Right lobe of liver (tissue), 6 donors: ENCODE measurements around the gene CECR2. TPM values are rescaled to one million over a fixed set of nuclear protein-coding genes. Genes with fewer than 3 reads are reported as not detected.
A peak's percentile ranks its signal among the peaks of the same experiment; 100 is the strongest.

Experiments
- ATAC-seq, 4 donors: fragments of 200-7000 bp; cut with Tn5 transposase; one replicate each; pipeline ENCODE4 v1.9.1; 2020; ENCODE audit warnings: mild to moderate bottlenecking in 4 of 4, moderate library complexity in 4 of 4
- DNase-seq, 3 donors: peaks; one replicate each; pipeline ENCODE4 v3.0.0-alpha.2; 2020
- H3K27ac ChIP-seq, 3 donors: fragments of 200-600 bp; one replicate each; pipeline ENCODE4 v1.8.0; 2022
- H3K27me3 ChIP-seq, 2 donors: fragments of 200-600 bp; one replicate each; pipeline ENCODE4 v1.8.0; 2022
- H3K36me3 ChIP-seq, 4 donors: fragments of 200-600 bp; sonication (generic) in 1 of 4; one replicate each; pipeline versions ENCODE4 v1.5.1 to v1.8.0; 2017 to 2022; ENCODE audit warnings: control low read depth in 1 of 4
- H3K4me1 ChIP-seq, 4 donors: fragments of 200-600 bp; sonication (generic) in 1 of 4; one replicate each; pipeline versions ENCODE4 v1.5.1 to v1.8.0; 2017 to 2022; ENCODE audit warnings: control low read depth in 1 of 4
- H3K4me3 ChIP-seq, 3 donors: fragments of 200-600 bp; one replicate each; pipeline ENCODE4 v1.8.0; 2022
- H3K9me3 ChIP-seq, 4 donors: fragments of 200-600 bp; sonication (generic) in 1 of 4; one replicate each; pipeline versions ENCODE4 v1.5.1 to v1.8.0; 2017 to 2022; ENCODE audit warnings: control low read depth in 1 of 4
- POLR2A ChIP-seq: fragments of 450-650 bp; IDR thresholded peaks from one replicate; pipeline ENCODE4 v1.6.1; 2017; ENCODE audit warnings: antibody characterized with exemption, mild to moderate bottlenecking
- WGBS: methylation state at CpG from one replicate; pipeline ENCODE4 v1.1.6; 2018; ENCODE audit warnings: low coverage, low lambda C conversion rate; ENCODE audit not compliant: insufficient coverage; ENCODE audit errors: missing lambda C conversion rate; 5-methylcytosine and 5-hydroxymethylcytosine counted together
- intact Hi-C, 2 donors: fragments of 100-400 bp; cut with DNase I; formaldehyde crosslinking; loops; one replicate each; pipeline versions ENCODE4 v1.11.2 to v1.14.1; 2022
- total RNA-seq, 6 experiments: library from RNA; depleted of rRNA in 2 of 6; stranded (reverse); fragments of >200 nt in 2 of 6; fragmentation: NEBNext Ultra II Directional in 3 of 6; extraction: Animal tissue kit (Norgen Biotek cat#: 25700) in 3 of 6; gene quantifications; one replicate each; pipeline versions ENCODE4 v1.1.0 to v1.2.4, GENCODE V29; 2016 to 2023
- TF ChIP-seq, protein P1 (sequence below), 4 donors: fragments of 200-600 bp in 3 of 4; fragments of 450-650 bp in 1 of 4; IDR thresholded peaks; one replicate each; pipeline versions ENCODE4 v1.5.1 to v1.8.0; 2016 to 2022; ENCODE audit warnings: antibody characterized with exemption in 4 of 4, mild to moderate bottlenecking in 2 of 4
- donor health status: DM: no; HTN: yes; CAD: no.
- donor health status: DM: no; HTN: no; CAD: no.
- donor health status: DM: no; HTN: no; CAD: no.
- donor health status: DM: no; HTN: yes; CAD: no.
- donor health status: DM: no; HTN: yes; CAD: no.

The CECR2 gene
- total RNA-seq, 6 experiments from 2014 or later, result 4.9 to 12.3 (median 10.0) TPM

DNA sequence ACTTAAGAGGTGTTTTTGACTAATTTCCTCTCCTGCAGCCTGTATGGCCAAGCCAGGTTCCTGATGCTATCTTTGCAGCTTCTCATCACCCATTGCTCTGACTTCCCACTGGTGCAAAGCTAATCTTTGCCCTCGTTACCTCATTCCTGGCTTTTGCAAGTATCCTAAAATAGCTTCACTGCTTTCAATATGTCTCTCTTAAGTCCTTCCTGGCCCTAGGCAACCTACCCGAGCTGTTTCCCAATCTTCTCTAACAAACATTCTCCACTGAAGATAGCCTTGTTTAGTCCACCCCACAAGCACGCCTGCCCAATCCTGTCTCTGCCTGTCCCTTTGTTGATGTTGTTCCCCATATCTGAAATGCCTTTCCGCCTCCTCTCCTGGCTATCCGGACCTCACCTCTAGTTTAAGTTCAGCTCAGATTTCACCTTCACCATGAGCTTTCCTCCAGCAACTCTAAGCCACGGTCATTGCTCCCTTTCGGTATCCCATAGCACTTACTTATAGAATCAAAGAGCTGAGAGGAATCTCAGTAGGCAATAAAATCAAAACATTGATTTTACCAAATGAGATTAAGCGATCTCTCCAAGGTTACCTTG is 30.1 kb upstream of the CECR2 start:
- intact Hi-C loops, result no loop called here
- Histone ChIP-seq H3K36me3 (no peaks in the 10 kb centered on the region), H3K27ac (peak overlapping the region; percentile 45 to 86 (median 79)), H3K9me3 (no peaks in the 10 kb centered on the region), H3K4me1 (peaks cover 0 to 29% (median 13%) of the 10 kb centered on the region in 4 donors), H3K27me3 (no peaks in the 10 kb centered on the region), H3K4me3 (no peak overlapping the region)
- no peak for TF ChIP-seq POLR2A
- TF ChIP-seq, protein P1, sequence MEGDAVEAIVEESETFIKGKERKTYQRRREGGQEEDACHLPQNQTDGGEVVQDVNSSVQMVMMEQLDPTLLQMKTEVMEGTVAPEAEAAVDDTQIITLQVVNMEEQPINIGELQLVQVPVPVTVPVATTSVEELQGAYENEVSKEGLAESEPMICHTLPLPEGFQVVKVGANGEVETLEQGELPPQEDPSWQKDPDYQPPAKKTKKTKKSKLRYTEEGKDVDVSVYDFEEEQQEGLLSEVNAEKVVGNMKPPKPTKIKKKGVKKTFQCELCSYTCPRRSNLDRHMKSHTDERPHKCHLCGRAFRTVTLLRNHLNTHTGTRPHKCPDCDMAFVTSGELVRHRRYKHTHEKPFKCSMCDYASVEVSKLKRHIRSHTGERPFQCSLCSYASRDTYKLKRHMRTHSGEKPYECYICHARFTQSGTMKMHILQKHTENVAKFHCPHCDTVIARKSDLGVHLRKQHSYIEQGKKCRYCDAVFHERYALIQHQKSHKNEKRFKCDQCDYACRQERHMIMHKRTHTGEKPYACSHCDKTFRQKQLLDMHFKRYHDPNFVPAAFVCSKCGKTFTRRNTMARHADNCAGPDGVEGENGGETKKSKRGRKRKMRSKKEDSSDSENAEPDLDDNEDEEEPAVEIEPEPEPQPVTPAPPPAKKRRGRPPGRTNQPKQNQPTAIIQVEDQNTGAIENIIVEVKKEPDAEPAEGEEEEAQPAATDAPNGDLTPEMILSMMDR (IDR thresholded peaks at IDR 0.05), result no peak
- WGBS, result 32% methylated on average over 8 of the region's 8 CpGs
- ATAC-seq (peak; percentile 84 to 91 (median 86)), DNase-seq (peak; percentile 37 to 74 (median 74))

DNA sequence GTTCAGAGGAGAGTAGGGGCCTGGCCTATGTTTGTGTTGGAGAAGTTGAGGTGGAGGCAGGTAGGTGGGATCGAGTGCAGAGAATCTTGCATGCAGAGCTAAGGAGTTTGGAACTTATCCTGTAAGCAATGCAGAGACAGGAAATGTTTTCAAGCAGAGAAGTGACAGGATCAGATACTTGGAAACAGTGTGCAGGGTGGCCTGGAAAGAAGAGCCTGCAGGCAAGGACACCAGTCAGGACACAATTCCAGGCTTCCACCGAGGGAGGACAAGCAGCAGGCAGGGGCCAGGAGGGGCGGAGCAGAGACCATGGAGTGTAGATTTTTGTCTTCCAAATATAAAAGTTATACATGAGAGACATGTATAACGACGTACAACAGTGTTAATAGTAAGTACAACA is 26.9 kb upstream of the CECR2 start:
- Histone ChIP-seq H3K4me3 (no peak overlapping the region), H3K27ac (no peak overlapping the region), H3K9me3 (no peaks in the 10 kb centered on the region), H3K4me1 (peaks cover 0 to 28% (median 12%) of the 10 kb centered on the region in 4 donors), H3K36me3 (no peaks in the 10 kb centered on the region), H3K27me3 (no peaks in the 10 kb centered on the region)
- WGBS, result 71% methylated on average over 5 of the region's 5 CpGs
- TF ChIP-seq, protein P1 (IDR thresholded peaks at IDR 0.05), result no peak
- no peak for TF ChIP-seq POLR2A
- intact Hi-C loops, result no loop called here
- no peak for ATAC-seq
- no peak for DNase-seq

DNA sequence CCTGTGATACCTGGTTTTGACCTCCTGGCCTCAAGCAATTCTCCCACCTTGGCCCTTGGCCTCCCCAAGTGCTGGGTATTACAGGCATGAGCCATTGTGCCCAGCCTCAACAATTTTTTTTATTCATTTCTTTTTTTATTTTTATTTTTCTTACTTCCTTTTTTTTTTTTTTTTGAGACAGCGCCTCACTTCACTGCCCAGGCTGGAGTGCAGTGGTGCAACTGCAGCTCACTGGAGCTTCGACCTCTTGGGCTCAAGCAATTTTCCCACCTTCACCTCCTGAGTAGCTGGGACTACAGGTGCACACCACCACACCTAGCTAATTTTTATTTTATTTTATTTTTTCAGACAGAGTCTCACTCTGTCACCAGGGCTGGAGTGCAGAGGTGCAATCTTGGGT is 25.5 kb upstream of the CECR2 start:
- Histone ChIP-seq H3K27ac (no peak overlapping the region), H3K27me3 (no peaks in the 10 kb centered on the region), H3K4me1 (peaks cover 0 to 23% (median 10%) of the 10 kb centered on the region in 4 donors), H3K36me3 (no peaks in the 10 kb centered on the region), H3K9me3 (no peaks in the 10 kb centered on the region), H3K4me3 (no peak overlapping the region)
- TF ChIP-seq, protein P1 (IDR thresholded peaks at IDR 0.05), result no peak
- TF ChIP-seq POLR2A, result no peak
- ATAC-seq (no peak), DNase-seq (no peak)
- intact Hi-C loops, result no loop called here
- 83% methylated on average over 2 of the region's 2 CpGs for WGBS

DNA sequence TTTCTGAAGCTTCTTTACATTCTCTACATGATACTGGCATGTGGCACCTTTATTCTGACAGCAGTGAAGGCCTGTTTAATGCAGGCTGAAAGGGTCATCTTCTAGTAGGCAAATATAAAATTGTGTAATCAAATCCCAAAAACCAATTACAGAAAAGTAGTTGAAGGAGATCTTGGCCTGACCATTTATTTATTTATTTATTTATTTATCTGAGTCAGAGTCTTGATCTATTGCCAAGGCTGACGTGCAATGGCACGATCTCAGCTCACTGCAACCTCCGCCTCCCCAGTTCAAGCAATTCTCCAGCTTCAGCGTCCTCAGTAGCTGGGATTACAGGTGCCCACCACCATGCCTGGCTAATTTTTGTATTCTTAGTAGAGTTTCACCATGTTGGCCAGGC is 22.7 kb upstream of the CECR2 start:
- no peaks in the 10 kb centered on the region for H3K9me3 ChIP-seq
- ATAC-seq (peak; percentile 62 to 81 (median 78)), DNase-seq (peak in 1 of 3 donors; percentile 59)
- WGBS, result 12% methylated on average over 4 of the region's 4 CpGs
- TF ChIP-seq, protein P1 (IDR thresholded peaks at IDR 0.05), result no peak
- TF ChIP-seq POLR2A, result no peak
- H3K27ac ChIP-seq, result peak overlapping the region; percentile 23 to 78 (median 50)
- peaks cover 0 to 14% (median 6%) of the 10 kb centered on the region in 4 donors for H3K4me1 ChIP-seq
- no peaks in the 10 kb centered on the region for H3K27me3 ChIP-seq
- no peaks in the 10 kb centered on the region for H3K36me3 ChIP-seq
- intact Hi-C loops, result no loop called here
- no peak overlapping the region for H3K4me3 ChIP-seq
